Gastrocnemius medialis (tissue), 4 donors: Measurements from ENCODE around the gene TASOR2.

Source experiments
- CTCF ChIP-seq, 5 experiments: fragments of 450-650 bp in 3 of 5; fragments of 200-600 bp in 2 of 5; sonication (generic) in 2 of 5; IDR thresholded peaks in 4 of 5; conservative IDR thresholded peaks in 1 of 5; 1 replicate in 4 of 5; 2 replicates in 1 of 5; pipeline ENCODE4 v1.5.1; 2016 to 2019; ENCODE audit warnings: antibody characterized with exemption in 5 of 5, mild to moderate bottlenecking in 3 of 5, moderate library complexity in 3 of 5
- POLR2A ChIP-seq, 2 donors: fragments of 450-650 bp; IDR thresholded peaks; one replicate each; pipeline ENCODE4 v1.6.1; 2017; ENCODE audit warnings: antibody characterized with exemption in 2 of 2, mild to moderate bottlenecking in 2 of 2, moderate library complexity in 2 of 2

- no peak for TF ChIP-seq CTCF (IDR thresholded peaks at IDR 0.05 in 4 of 5, conservative IDR thresholded peaks at IDR 0.05 in 1 of 5)
- no peak for TF ChIP-seq POLR2A (IDR thresholded peaks at IDR 0.05)
Observed at GRCh38 chr10:5688587-5688986, 3.9 kb downstream of the TASOR2 start.
